MM.1S (cell line): ENCODE data around the gene CAMK2G.

Experiments used
- DNase-seq: peaks from one replicate; pipeline ENCODE4 v3.0.0-alpha.2; 2015
- H2AFZ ChIP-seq: fragments of 300-600 bp; sonication (generic); 2 replicates; pipeline ENCODE4 v1.6.0; 2016; ENCODE audit warnings: antibody characterized with exemption, low read length
- H3F3A ChIP-seq: fragments of 300-600 bp; sonication (generic); 2 replicates; pipeline ENCODE4 v1.6.1; 2016; ENCODE audit warnings: mild to moderate bottlenecking, antibody characterized with exemption, low read length, moderate library complexity, mixed read lengths; ENCODE audit not compliant: insufficient read depth
- H3K27ac ChIP-seq: fragments of 300-600 bp; sonication (generic); 2 replicates; pipeline ENCODE4 v1.5.1; 2016; ENCODE audit warnings: mild to moderate bottlenecking, low read length
- H3K27me3 ChIP-seq: fragments of 300-600 bp; sonication (generic); replicated peaks from 2 replicates; pipeline ENCODE4 v1.6.0; 2016; ENCODE audit warnings: low read length; ENCODE audit not compliant: insufficient read depth
- H3K36me3 ChIP-seq: fragments of 300-600 bp; sonication (generic); replicated peaks from 2 replicates; pipeline ENCODE4 v1.6.1; 2016; ENCODE audit warnings: mild to moderate bottlenecking, low read length, mixed read lengths; ENCODE audit not compliant: insufficient read depth
- H3K4me1 ChIP-seq: fragments of 300-600 bp; sonication (generic); 2 replicates; pipeline ENCODE4 v1.6.1; 2016; ENCODE audit warnings: low read length, mixed read lengths
- H3K4me2 ChIP-seq: fragments of 300-600 bp; sonication (generic); 2 replicates; pipeline ENCODE4 v1.6.0; 2016; ENCODE audit warnings: low read depth, low read length
- H3K4me3 ChIP-seq: fragments of 300-600 bp; sonication (generic); 2 replicates; pipeline ENCODE4 v1.5.1; 2016; ENCODE audit warnings: low read length, mixed read lengths
- H3K79me2 ChIP-seq: fragments of 300-600 bp; sonication (generic); 2 replicates; pipeline ENCODE4 v1.6.1; 2016; ENCODE audit warnings: mixed run types, low read length, mixed read lengths
- H3K9ac ChIP-seq: fragments of 300-600 bp; sonication (generic); 2 replicates; pipeline ENCODE4 v1.6.1; 2016; ENCODE audit warnings: low read length, mixed read lengths
- H3K9me2 ChIP-seq: fragments of 300-600 bp; sonication (generic); replicated peaks from 2 replicates; pipeline ENCODE4 v1.6.1; 2016; ENCODE audit warnings: mild to moderate bottlenecking, low read length, mixed read lengths; ENCODE audit not compliant: insufficient read depth
- H3K9me3 ChIP-seq: fragments of 300-600 bp; sonication (generic); replicated peaks from 2 replicates; pipeline ENCODE4 v1.6.1; 2016; ENCODE audit warnings: mild to moderate bottlenecking, low read length, mixed read lengths; ENCODE audit not compliant: insufficient read depth
- H4K20me1 ChIP-seq: fragments of 300-600 bp; sonication (generic); 2 replicates; pipeline ENCODE4 v1.6.1; 2016; ENCODE audit warnings: mild to moderate bottlenecking, low read length, moderate library complexity, mixed read lengths; ENCODE audit not compliant: insufficient read depth
- CTCF ChIP-seq: fragments of 300-600 bp; sonication (generic); IDR thresholded peaks from 2 replicates; pipeline ENCODE4 v1.5.1; 2016; ENCODE audit warnings: antibody characterized with exemption, low read length, mixed read lengths
- EZH2 ChIP-seq: fragments of 300-600 bp; sonication (generic); optimal IDR thresholded peaks from 2 replicates; pipeline ENCODE3; 2017; ENCODE audit warnings: low read depth, mild to moderate bottlenecking, antibody characterized with exemption, low read length, mixed read lengths
- EZH2phosphoT487 ChIP-seq: fragments of 300-600 bp; sonication (generic); IDR thresholded peaks from 2 replicates; pipeline ENCODE4 v1.6.1; 2018; ENCODE audit warnings: antibody characterized with exemption, low read length

The CAMK2G gene

GRCh38 chr10:73774637-73775036 lies 99.7 kb downstream of the CAMK2G start:
- Histone ChIP-seq H3K4me3 (peak overlapping the region; percentile 35), H3F3A (peaks cover 20% of the 10 kb centered on the region), H4K20me1 (no peaks in the 10 kb centered on the region), H3K9ac (peak overlapping the region; percentile 19; the same call in 1 of the 2 replicates), H3K79me2 (peaks cover 38% of the 10 kb centered on the region), H3K4me1 (peaks cover 13% of the 10 kb centered on the region), H2AFZ (no peak overlapping the region), H3K9me3 (no peaks in the 10 kb centered on the region), H3K27me3 (no peaks in the 10 kb centered on the region), H3K4me2 (peak overlapping the region; percentile 84), H3K36me3 (no peaks in the 10 kb centered on the region), H3K9me2 (no peaks in the 10 kb centered on the region), H3K27ac (no peak overlapping the region)
- DNase-seq = peak; percentile 31
- no peak for TF ChIP-seq EZH2
- TF ChIP-seq CTCF = no peak; the same call in 1 of the 2 replicates
- TF ChIP-seq EZH2phosphoT487 = no peak

- peak overlapping the region; percentile 73; the same call in 1 of the 2 replicates for H3K9ac ChIP-seq
- peak overlapping the region; percentile 85 for H2AFZ ChIP-seq
- H3K79me2 ChIP-seq = peaks cover 32% of the 10 kb centered on the region
- H3K9me3 ChIP-seq = no peaks in the 10 kb centered on the region
- H3K4me3 ChIP-seq = peak overlapping the region; percentile 88
- H3K36me3 ChIP-seq = no peaks in the 10 kb centered on the region
- H4K20me1 ChIP-seq = no peaks in the 10 kb centered on the region
- peak overlapping the region; percentile 84 for H3K4me2 ChIP-seq
- H3K4me1 ChIP-seq = peaks cover 13% of the 10 kb centered on the region
- H3F3A ChIP-seq = peaks cover 20% of the 10 kb centered on the region
- DNase-seq = no peak
- H3K9me2 ChIP-seq = no peaks in the 10 kb centered on the region
- peak overlapping the region; percentile 69; the same call in 1 of the 2 replicates for H3K27ac ChIP-seq
- H3K27me3 ChIP-seq = no peaks in the 10 kb centered on the region
- TF ChIP-seq EZH2phosphoT487 (no peak), EZH2 (no peak), CTCF (no peak)
Measured at GRCh38 chr10:73773152-73773879, 101.0 kb downstream of the CAMK2G start.

GRCh38 chr10:73772281-73773151 lies 101.8 kb downstream of the CAMK2G start:
- Histone ChIP-seq H3K79me2 (peaks cover 32% of the 10 kb centered on the region), H3K9me3 (no peaks in the 10 kb centered on the region), H3K27me3 (no peaks in the 10 kb centered on the region), H3K36me3 (no peaks in the 10 kb centered on the region), H3K4me2 (peak overlapping the region; percentile 84), H3K9me2 (no peaks in the 10 kb centered on the region), H3K27ac (peak overlapping the region; percentile 69; the same call in 1 of the 2 replicates), H2AFZ (peak overlapping the region; percentile 85), H3F3A (peaks cover 20% of the 10 kb centered on the region), H3K4me3 (peak overlapping the region; percentile 88), H4K20me1 (no peaks in the 10 kb centered on the region), H3K9ac (peak overlapping the region; percentile 73), H3K4me1 (peaks cover 13% of the 10 kb centered on the region)
- peak; percentile 75 for DNase-seq
- no peak for TF ChIP-seq EZH2phosphoT487
- no peak for TF ChIP-seq EZH2
- no peak; the same call in 1 of the 2 replicates for TF ChIP-seq CTCF
